ENCODE measurements around the gene AKT3. TPM values are rescaled to one million over a fixed set of nuclear protein-coding genes. Genes with fewer than 3 reads are reported as not detected.

Gene AKT3
- total and polyA plus RNA-seq, 2 of the 8 experiments (the other 6 are each of a cell fraction or from before 2014, with no cell fraction given): 6.0 to 36.4 TPM

GRCh38 chr1:243770860-243771259 lies 79.2 kb downstream of the AKT3 start:
- no peak overlapping the region for H2AK5ac ChIP-seq (ENCODE audit: low read depth, low read length)
- no peak overlapping the region for H4K5ac ChIP-seq (ENCODE audit: insufficient read length, low read depth, low read length)
- no peaks in the 10 kb centered on the region for H3K27me3 ChIP-seq (replicated peaks in 1 of 4; ENCODE audit: control insufficient read depth in 3 of 4, extremely low read depth in 1 of 4, insufficient read depth in 3 of 4, low read length in 3 of 4)
- FAIRE-seq (no peak), DNase-seq (ENCODE audit: low read depth in 1 of 2, low spot score in 2 of 2) (no peak)
- H3K79me1 ChIP-seq (ENCODE audit: low read depth, low read length): no peaks in the 10 kb centered on the region
- no peak overlapping the region for H3K18ac ChIP-seq (ENCODE audit: extremely low read depth, low read length)
- no peak overlapping the region for H4K91ac ChIP-seq (replicated peaks; ENCODE audit: insufficient read length, low read length)
- H4K20me1 ChIP-seq (replicated peaks in 1 of 2; ENCODE audit: control insufficient read depth in 1 of 2, insufficient read depth in 2 of 2, low read length in 2 of 2): peaks cover 0 to 2% of the 10 kb centered on the region in 2 experiments
- H3K79me2 ChIP-seq (ENCODE audit: control insufficient read depth in 1 of 2, insufficient read depth in 2 of 2, low read length in 2 of 2): no peaks in the 10 kb centered on the region
- no peak overlapping the region for H2BK12ac ChIP-seq (ENCODE audit: low read depth, low read length)
- H2BK120ac ChIP-seq (replicated peaks; ENCODE audit: low read depth, low read length): no peak overlapping the region
- H4K8ac ChIP-seq (ENCODE audit: extremely low read depth, insufficient read depth, low read length): no peak overlapping the region
- ChIA-PET CTCF (ENCODE audit: partially characterized antibody) (interaction anchor here (0.6 to 1.2 kb wide), 3 partner anchors 10 to 445 kb away, joined by 3 to 4 read pairs (median 3); no protein-coding TSS in a partner anchor), POLR2A (ENCODE audit: partially characterized antibody) (interaction anchor here (1.0 kb wide), 1 partner anchor 12 kb away, joined by 4 read pairs; no protein-coding TSS in a partner anchor)
- TF ChIP-seq POLR2AphosphoS5 (IDR thresholded peaks at IDR 0.05; ENCODE audit: low read depth, low read length) (no peak), SAP30 (IDR thresholded peaks at IDR 0.05; ENCODE audit: insufficient read depth, insufficient replicate concordance, low read length) (no peak), PHF8 (conservative IDR thresholded peaks at IDR 0.05; ENCODE audit: low read depth, low read length) (no peak), TAF1 (IDR thresholded peaks at IDR 0.05; ENCODE audit: low read depth, low read length) (no peak), BRCA1 (IDR thresholded peaks at IDR 0.05; ENCODE audit: low read depth, low read length) (no peak), EZH2 (IDR thresholded peaks at IDR 0.05; ENCODE audit: low read depth, low read length, severe bottlenecking) (no peak), CTBP2 (IDR thresholded peaks at IDR 0.05; ENCODE audit: borderline replicate concordance, insufficient read depth, insufficient read length, low read length) (no peak), TCF12 (IDR thresholded peaks at IDR 0.05; ENCODE audit: low read depth, low read length) (no peak)
- no peak overlapping the region for H2BK15ac ChIP-seq (ENCODE audit: low read length)
- H3K4me2 ChIP-seq (ENCODE audit: insufficient read depth in 1 of 2, low read depth in 2 of 2, low read length in 2 of 2): no peak overlapping the region
- H3K4me3 ChIP-seq (ENCODE audit: extremely low read depth in 1 of 4, insufficient read depth in 2 of 4, low read depth in 3 of 4, low read length in 4 of 4): no peak overlapping the region
- no peaks in the 10 kb centered on the region for H3K23me2 ChIP-seq (ENCODE audit: low read depth, low read length)
- H3K36me3 ChIP-seq (ENCODE audit: control insufficient read depth in 2 of 4, insufficient read depth in 4 of 4, low read length in 3 of 4): no peaks in the 10 kb centered on the region; a peak in 1 of 8 replicates
- no peak overlapping the region for H2BK20ac ChIP-seq (ENCODE audit: low read length)
- WGBS, 2 experiments (ENCODE audit: extremely low coverage in 1 of 2, insufficient coverage in 1 of 2, insufficient read length in 1 of 2, insufficient replicate concordance in 2 of 2, low coverage in 1 of 2, low lambda C conversion rate in 2 of 2, missing lambda C conversion rate in 1 of 2): 72% methylated on average over 1 of the region's 1 CpG; no CpG with 5 or more reads in 1 of the 2 experiments
- no peak overlapping the region for H3K4ac ChIP-seq (replicated peaks; ENCODE audit: insufficient read length, low read depth, low read length)
- no peak overlapping the region for H3K9ac ChIP-seq (replicated peaks in 1 of 4; ENCODE audit: extremely low read depth in 1 of 4, low read depth in 3 of 4, low read length in 3 of 4)
- H3K56ac ChIP-seq (replicated peaks; ENCODE audit: insufficient read length, low read depth, low read length): no peak overlapping the region
- H2BK5ac ChIP-seq (ENCODE audit: low read depth, low read length): no peak overlapping the region
- H3K23ac ChIP-seq (ENCODE audit: insufficient read length): no peak overlapping the region
- H2AFZ ChIP-seq (ENCODE audit: low read length): no peak overlapping the region
- no peaks in the 10 kb centered on the region for H3K4me1 ChIP-seq (replicated peaks in 1 of 4; ENCODE audit: control insufficient read depth in 3 of 4, insufficient read depth in 4 of 4, low read length in 3 of 4)
- no peak overlapping the region for H3K27ac ChIP-seq (ENCODE audit: low read depth, low read length)
- H3K9me3 ChIP-seq (ENCODE audit: insufficient read depth in 2 of 2, low read depth in 1 of 2, low read length in 1 of 2): no peaks in the 10 kb centered on the region
- no peak overlapping the region for H3K14ac ChIP-seq (ENCODE audit: insufficient read length)

Measured in H1 (cell line).